HG03432 (cell line): ENCODE data around the gene ATP11B.

Experiments
- ATAC-seq: cut with Tn5 transposase; IDR thresholded peaks from one replicate; pipeline ENCODE4 v1.9.1; 2021; ENCODE audit warnings: mild to moderate bottlenecking, moderate library complexity; ENCODE audit not compliant: unreplicated experiment

Gene ATP11B

DNA sequence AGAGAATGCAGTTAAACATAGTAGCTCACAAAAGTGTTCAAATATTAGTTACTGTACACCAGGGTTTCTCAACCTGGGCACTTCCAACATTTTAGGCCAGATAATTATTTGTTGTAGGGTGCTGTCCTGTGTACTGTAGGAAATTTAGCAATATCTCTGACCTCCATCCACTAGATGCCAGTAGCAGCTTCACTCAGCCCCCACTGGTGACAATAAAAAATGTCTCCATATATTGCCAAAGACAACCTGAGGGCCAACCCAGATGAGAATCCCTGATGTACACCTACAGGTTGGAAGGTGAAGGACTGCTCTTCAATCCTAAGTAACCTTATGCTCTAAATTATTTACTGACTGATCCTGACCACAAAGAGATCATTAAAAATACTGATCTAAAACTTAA, 154.6 kb downstream of the ATP11B start:
- no peak for ATAC-seq

DNA sequence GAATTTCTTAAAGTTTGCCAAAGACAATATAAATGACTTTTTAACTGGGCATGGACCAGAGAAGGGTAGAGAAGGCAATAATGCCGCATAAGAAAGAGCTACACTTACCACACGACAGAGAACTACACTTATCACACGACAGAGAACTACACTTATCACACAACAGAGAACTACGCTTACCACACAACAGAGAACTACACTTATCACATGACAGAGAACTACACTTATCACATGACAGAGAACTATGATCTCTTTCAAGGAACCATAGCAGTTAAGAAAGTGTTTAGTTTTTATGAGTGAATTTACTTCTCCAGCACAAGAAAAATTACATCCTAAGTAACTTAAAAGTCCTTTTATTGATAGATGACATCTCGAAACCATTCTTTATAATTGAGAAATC, 155.0 kb downstream of the ATP11B start:
- no peak for ATAC-seq

DNA sequence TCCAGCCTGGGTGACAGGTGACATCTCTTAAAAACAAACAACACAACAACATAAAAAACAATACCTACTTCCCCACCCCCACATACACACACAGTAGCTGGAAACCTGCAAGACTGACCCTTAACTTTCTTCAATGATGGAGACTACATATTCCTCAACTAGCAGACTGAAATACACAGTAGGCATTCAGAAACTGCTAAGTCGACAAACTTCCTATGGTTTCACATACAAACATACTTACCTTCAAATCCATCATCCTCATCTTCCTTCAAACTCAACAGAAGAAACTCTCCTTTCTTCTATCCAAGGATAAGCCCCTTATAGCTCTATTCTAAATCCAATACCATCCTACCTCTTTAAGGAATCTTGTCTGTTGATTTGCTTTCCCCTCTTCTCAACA, 156.4 kb downstream of the ATP11B start:
- ATAC-seq = no peak

- ATAC-seq = peak; percentile 95
Measured at GRCh38 chr3:182954553-182955235, 161.4 kb downstream of the ATP11B start.

DNA sequence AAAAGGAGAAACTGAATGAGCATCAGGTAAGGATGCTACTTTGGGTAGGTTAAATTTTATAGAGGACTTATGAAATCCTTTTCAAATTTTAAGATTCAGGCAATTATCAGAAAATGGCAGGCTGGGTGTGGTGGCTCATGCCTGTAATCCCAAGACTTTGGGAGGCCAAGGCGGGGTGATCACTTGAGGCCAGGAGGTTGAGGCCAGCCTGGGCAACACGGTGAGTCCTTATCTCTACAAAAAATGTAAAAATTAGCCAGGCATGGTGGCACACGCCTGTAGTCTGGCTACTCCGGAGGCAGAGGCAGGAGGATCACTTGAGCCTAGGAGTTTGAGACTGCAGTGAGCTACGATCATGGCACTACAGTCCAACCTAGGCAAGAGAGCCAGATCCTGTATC, 163.9 kb downstream of the ATP11B start:
- ATAC-seq = no peak

- ATAC-seq = no peak
Measured at GRCh38 chr3:182957676-182958266, 164.5 kb downstream of the ATP11B start.

DNA sequence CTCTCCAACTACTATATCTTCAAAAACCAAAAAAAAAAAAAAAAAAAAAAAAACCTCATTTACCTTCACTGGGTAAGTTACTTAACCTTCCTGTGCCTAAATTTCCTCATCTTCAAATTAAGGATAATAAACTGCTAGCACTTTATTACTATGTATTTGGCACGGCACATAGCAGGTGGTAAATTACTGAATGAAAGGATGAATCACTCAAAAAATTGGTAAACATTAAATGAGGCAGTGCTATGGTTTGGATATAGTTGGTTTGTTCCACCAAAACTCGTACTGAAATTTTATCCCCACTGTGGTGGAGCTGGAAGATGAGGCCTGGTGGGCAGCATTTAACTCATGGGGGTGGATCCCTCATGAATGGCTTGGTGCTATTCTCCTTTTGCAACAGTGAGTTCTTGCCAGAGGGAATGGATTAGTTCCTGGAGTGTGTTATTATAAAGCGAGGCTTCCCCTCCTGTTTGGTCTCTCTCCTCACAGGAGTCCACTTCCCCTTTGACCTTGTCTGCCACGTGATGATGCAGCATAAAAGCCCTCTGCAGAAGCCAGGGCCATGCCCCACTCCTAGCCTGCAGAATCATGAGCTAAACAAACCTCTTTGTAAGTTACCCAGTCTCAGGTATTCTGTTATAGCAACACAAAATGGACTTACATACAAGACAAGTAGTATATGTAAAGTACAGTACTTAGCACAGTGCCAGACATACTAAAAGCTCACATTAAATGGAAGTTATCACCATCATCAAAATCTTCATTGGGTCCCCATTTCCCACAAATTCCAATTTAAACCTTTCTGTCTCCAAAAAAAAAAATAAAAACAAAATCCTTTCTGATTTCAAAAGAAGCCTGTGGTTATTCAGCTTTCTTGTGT, 166.4 kb downstream of the ATP11B start:
- no peak for ATAC-seq

GRCh38 chr3:182962166-182962565, 168.9 kb downstream of the ATP11B start:
- no peak for ATAC-seq

GRCh38 chr3:182964179-182964578, 170.9 kb downstream of the ATP11B start:
- no peak for ATAC-seq

DNA sequence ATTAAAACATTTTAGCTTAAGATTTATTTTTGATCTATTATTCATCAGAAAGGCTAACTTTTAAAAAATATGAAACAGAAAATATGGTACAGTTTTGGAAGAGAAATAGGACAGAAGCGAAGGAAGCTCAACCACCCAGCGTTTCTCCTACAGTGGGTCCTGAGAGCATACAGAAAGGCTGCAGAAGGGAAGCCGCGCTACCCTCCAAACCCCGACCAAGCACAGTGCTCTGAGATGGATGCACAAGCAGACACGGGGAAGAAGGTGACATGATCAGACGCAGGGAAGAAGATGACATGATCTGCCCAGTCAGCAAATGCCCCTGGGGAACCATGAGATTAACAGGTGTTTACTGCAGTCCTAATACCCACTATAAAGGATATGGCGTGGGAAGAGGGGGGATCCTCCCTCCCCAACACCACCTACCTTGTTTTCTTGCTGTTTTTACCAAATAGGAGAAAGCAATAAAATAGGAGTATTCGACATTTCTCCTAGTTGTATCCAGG, 172.6 kb downstream of the ATP11B start:
- no peak for ATAC-seq

- peak; percentile 55 for ATAC-seq
Measured at GRCh38 chr3:182967218-182968204, 174.2 kb downstream of the ATP11B start.

DNA sequence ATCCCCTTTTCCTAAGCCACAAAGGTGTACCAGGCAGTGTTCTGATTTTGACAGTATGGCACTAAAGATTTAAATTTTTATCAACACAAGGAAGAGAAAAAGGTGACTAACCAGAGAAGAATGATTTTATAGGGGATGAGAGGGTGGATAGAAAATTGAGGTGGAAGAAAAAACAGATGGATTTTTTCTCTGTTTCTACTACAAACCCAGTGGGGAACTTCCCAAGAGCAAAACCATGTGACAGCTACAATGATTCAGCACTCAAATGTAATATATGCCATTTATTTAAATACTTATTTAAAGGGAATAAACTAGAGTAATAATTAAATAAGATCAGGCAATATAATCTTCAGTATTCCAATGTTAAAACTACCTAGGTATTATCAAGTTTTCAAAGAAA, 176.0 kb downstream of the ATP11B start:
- ATAC-seq = no peak

- no peak for ATAC-seq
Measured at GRCh38 chr3:182969853-182970252, 176.5 kb downstream of the ATP11B start.

- ATAC-seq = no peak
Measured at GRCh38 chr3:182970811-182971418, 177.6 kb downstream of the ATP11B start.
